WTC11 (cell line): ENCODE data around the gene VWA5B1. TPM values are rescaled to one million over a fixed set of nuclear protein-coding genes. Genes with fewer than 3 reads are reported as not detected.

Experiments
- ATAC-seq: fragments of 200-7000 bp; cut with Tn5 transposase; 2 replicates; pipeline ENCODE4 v1.10.0; 2021; ENCODE audit warnings: mild to moderate bottlenecking, moderate library complexity
- CTCF ChIA-PET: fragments of 300-600 bp; sonication (Branson Sonifier 250); formaldehyde crosslinking; loops from one replicate; lab custom pipeline; 2021; ENCODE audit warnings: antibody characterized with exemption; lab: Charles Lee
- POLR2A ChIA-PET: fragments of 350-600 bp; sonication (Branson Sonifier 250); formaldehyde crosslinking; loops from one replicate; lab custom pipeline; 2021; ENCODE audit warnings: antibody characterized with exemption; lab: Charles Lee
- DNase-seq: peaks from one replicate; pipeline ENCODE4 v3.0.0; 2021; ENCODE audit warnings: low spot score
- H3K27ac Mint-ChIP-seq: 2 replicates; pipeline ENCODE4 v1.8.0; 2021; ENCODE audit warnings: mixed read lengths
- H3K27me3 Mint-ChIP-seq: 2 replicates; pipeline ENCODE4 v1.8.0; 2021; ENCODE audit warnings: low read depth, mild to moderate bottlenecking, moderate library complexity, mixed read lengths
- H3K36me3 Mint-ChIP-seq: 2 replicates; pipeline ENCODE4 v1.8.0; 2021; ENCODE audit warnings: mixed read lengths
- H3K4me1 Mint-ChIP-seq: 2 replicates; pipeline ENCODE4 v1.8.0; 2022; ENCODE audit warnings: mixed read lengths
- H3K4me3 Mint-ChIP-seq: 2 replicates; pipeline ENCODE4 v1.8.0; 2021; ENCODE audit warnings: mild to moderate bottlenecking, moderate library complexity, mixed read lengths
- H3K9me3 Mint-ChIP-seq: 2 replicates; pipeline ENCODE4 v1.8.0; 2021; ENCODE audit warnings: mixed read lengths
- AR ChIP-seq: fragments of 250-450 bp; sonication (Bioruptor Pico); IDR thresholded peaks from 2 replicates; pipeline ENCODE4 v1.9.0; 2021; ENCODE audit warnings: mild to moderate bottlenecking
- GTF2I ChIP-seq: fragments of 250-450 bp; sonication (Bioruptor Pico); conservative IDR thresholded peaks from 2 replicates; pipeline ENCODE4 v1.4.0; 2021; ENCODE audit warnings: mild to moderate bottlenecking
- NFATC4 ChIP-seq: fragments of 250-450 bp; sonication (Bioruptor Pico); IDR thresholded peaks from 2 replicates; pipeline ENCODE4 v1.9.0; 2021; ENCODE audit warnings: mild to moderate bottlenecking
- OVOL2 ChIP-seq: fragments of 250-450 bp; sonication (Bioruptor Pico); IDR thresholded peaks from 2 replicates; pipeline ENCODE4 v1.9.0; 2021; ENCODE audit warnings: mild to moderate bottlenecking, borderline replicate concordance
- SMAD4 ChIP-seq: sonication (generic); formaldehyde crosslinking; IDR thresholded peaks from 2 replicates; pipeline ENCODE4 v1.8.0; 2022; ENCODE audit warnings: mild to moderate bottlenecking, missing genetic modification reagents
- SOX15 ChIP-seq: fragments of 250-450 bp; sonication (Bioruptor Pico); IDR thresholded peaks from 2 replicates; pipeline ENCODE4 v1.9.0; 2021; ENCODE audit warnings: mild to moderate bottlenecking
- SP1 ChIP-seq: sonication (generic); formaldehyde crosslinking; conservative IDR thresholded peaks from 2 replicates; pipeline ENCODE4 v1.8.1; 2022; ENCODE audit warnings: missing genetic modification reagents
- TEAD1 ChIP-seq: sonication (generic); formaldehyde crosslinking; IDR thresholded peaks from 2 replicates; pipeline ENCODE4 v1.8.0; 2022; ENCODE audit warnings: mild to moderate bottlenecking, missing genetic modification reagents
- TP53 ChIP-seq: sonication (generic); formaldehyde crosslinking; IDR thresholded peaks from 2 replicates; pipeline ENCODE4 v1.8.1; 2023; ENCODE audit warnings: mild to moderate bottlenecking, missing genetic modification reagents
- USF2 ChIP-seq: sonication (generic); formaldehyde crosslinking; IDR thresholded peaks from 2 replicates; pipeline ENCODE4 v1.8.1; 2023; ENCODE audit warnings: mild to moderate bottlenecking, missing genetic modification reagents, moderate library complexity
- ZMAT4 ChIP-seq: fragments of 250-450 bp; sonication (Bioruptor Pico); IDR thresholded peaks from 2 replicates; pipeline ENCODE4 v1.9.0; 2021; ENCODE audit warnings: mild to moderate bottlenecking
- ZNF423 ChIP-seq: fragments of 250-450 bp; sonication (Bioruptor Pico); IDR thresholded peaks from 2 replicates; pipeline ENCODE4 v2.1.2; 2022; ENCODE audit warnings: mild to moderate bottlenecking, moderate library complexity
- total RNA-seq: library from RNA; stranded (reverse); gene quantifications from 3 replicates; pipeline ENCODE4 v1.2.3, GENCODE V29; 2021
- TF ChIP-seq, protein P1 (sequence below): fragments of 250-450 bp; sonication (Bioruptor Pico); IDR thresholded peaks from 2 replicates; pipeline ENCODE4 v2.1.2; 2022; ENCODE audit warnings: mild to moderate bottlenecking, moderate library complexity
- TF ChIP-seq, protein P2 (sequence below): sonication (generic); formaldehyde crosslinking; IDR thresholded peaks from 2 replicates; pipeline ENCODE4 v1.8.0; 2022; ENCODE audit warnings: mild to moderate bottlenecking, missing genetic modification reagents
- TF ChIP-seq, protein P3 (sequence below): sonication (generic); formaldehyde crosslinking; IDR thresholded peaks from 2 replicates; pipeline ENCODE4 v1.8.0; 2023; ENCODE audit warnings: mild to moderate bottlenecking, missing genetic modification reagents
- TF ChIP-seq, protein P4 (sequence below): fragments of 250-450 bp; sonication (Bioruptor Pico); conservative IDR thresholded peaks from 2 replicates; pipeline ENCODE4 v1.9.0; 2021; ENCODE audit warnings: mild to moderate bottlenecking
- TF ChIP-seq, protein P5 (sequence below): sonication (generic); formaldehyde crosslinking; IDR thresholded peaks from 2 replicates; pipeline ENCODE4 v1.8.0; 2022; ENCODE audit warnings: missing genetic modification reagents
- TF ChIP-seq, protein P6 (sequence below): sonication (generic); formaldehyde crosslinking; conservative IDR thresholded peaks from 2 replicates; pipeline ENCODE4 v1.8.1; 2022; ENCODE audit warnings: mild to moderate bottlenecking, missing genetic modification reagents

The VWA5B1 gene
- total RNA-seq, 1 experiment from 2014 or later = 1.5 TPM

DNA sequence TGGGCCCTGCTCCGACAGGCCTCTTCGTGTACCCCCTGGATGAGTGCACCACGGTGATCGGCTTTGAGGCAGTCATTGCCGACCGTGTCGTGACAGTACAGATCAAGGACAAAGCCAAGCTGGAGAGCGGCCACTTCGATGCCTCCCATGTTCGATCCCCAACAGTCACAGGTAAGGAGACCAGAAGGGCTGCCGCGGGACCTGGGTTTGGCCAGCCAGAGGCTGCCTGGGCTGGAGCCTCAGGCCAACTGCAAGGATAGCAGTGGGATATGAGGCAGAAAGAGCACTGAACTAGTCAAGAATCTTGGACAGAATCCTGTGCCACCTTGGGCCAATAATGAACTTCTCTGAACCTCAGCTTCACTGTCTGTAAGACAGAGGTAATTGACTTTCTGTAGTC is 22.1 kb downstream of the VWA5B1 start (continued):
- TF ChIP-seq, protein P1, sequence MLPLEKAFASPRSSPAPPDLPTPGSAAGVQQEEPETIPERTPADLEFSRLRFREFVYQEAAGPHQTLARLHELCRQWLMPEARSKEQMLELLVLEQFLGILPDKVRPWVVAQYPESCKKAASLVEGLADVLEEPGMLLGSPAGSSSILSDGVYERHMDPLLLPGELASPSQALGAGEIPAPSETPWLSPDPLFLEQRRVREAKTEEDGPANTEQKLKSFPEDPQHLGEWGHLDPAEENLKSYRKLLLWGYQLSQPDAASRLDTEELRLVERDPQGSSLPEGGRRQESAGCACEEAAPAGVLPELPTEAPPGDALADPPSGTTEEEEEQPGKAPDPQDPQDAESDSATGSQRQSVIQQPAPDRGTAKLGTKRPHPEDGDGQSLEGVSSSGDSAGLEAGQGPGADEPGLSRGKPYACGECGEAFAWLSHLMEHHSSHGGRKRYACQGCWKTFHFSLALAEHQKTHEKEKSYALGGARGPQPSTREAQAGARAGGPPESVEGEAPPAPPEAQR (CRISPR knock-in tag) = no peak
- TF ChIP-seq, protein P2, sequence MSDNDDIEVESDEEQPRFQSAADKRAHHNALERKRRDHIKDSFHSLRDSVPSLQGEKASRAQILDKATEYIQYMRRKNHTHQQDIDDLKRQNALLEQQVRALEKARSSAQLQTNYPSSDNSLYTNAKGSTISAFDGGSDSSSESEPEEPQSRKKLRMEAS = no peak
- TF ChIP-seq AR (CRISPR knock-in tag) (no peak), NFATC4 (CRISPR knock-in tag) (no peak)
- TF ChIP-seq, protein P3, sequence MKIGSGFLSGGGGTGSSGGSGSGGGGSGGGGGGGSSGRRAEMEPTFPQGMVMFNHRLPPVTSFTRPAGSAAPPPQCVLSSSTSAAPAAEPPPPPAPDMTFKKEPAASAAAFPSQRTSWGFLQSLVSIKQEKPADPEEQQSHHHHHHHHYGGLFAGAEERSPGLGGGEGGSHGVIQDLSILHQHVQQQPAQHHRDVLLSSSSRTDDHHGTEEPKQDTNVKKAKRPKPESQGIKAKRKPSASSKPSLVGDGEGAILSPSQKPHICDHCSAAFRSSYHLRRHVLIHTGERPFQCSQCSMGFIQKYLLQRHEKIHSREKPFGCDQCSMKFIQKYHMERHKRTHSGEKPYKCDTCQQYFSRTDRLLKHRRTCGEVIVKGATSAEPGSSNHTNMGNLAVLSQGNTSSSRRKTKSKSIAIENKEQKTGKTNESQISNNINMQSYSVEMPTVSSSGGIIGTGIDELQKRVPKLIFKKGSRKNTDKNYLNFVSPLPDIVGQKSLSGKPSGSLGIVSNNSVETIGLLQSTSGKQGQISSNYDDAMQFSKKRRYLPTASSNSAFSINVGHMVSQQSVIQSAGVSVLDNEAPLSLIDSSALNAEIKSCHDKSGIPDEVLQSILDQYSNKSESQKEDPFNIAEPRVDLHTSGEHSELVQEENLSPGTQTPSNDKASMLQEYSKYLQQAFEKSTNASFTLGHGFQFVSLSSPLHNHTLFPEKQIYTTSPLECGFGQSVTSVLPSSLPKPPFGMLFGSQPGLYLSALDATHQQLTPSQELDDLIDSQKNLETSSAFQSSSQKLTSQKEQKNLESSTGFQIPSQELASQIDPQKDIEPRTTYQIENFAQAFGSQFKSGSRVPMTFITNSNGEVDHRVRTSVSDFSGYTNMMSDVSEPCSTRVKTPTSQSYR = no peak
- TF ChIP-seq, protein P4, sequence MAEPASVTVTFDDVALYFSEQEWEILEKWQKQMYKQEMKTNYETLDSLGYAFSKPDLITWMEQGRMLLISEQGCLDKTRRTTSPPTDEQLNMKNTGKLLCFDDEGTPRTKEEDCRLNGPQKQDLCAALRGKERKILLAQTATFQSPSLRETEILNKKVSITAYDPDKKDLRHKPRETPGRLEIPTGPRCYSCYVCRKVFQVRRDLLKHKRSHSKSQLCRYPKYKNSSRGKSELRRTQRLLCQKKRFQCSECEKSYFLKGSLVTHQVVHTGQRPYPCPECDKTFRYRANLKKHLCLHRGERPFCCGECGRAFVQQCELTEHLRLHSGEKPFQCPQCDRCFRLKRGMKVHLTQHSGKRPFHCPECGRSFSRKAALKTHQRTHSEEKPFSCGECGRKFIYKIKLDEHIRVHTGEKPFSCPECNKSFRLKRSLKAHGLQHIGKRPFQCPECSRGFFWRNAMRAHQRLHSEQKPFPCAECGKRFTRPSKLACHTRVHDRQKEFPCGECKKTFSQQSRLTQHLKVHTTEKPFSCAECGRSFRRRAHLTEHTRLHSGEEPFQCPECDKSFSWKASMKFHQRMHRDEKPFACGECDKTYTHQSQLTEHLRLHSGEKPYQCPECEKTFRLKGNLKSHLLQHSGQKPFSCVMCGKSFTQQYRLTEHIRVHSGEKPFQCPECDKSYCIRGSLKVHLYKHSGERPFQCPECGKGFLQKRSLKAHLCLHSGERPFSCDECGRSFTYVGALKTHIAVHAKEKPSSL = no peak

GRCh38 chr1:20317471-20317870 is 26.8 kb downstream of the VWA5B1 start:
- DNase-seq = no peak
- ChIA-PET CTCF (interaction anchor here (0.6 to 1.2 kb wide), 5 partner anchors 16 to 138 kb away, joined by 3 to 6 read pairs (median 4); no protein-coding TSS in a partner anchor), POLR2A (no interaction called here)
- Mint-ChIP-seq H3K9me3 (no peaks in the 10 kb centered on the region), H3K36me3 (no peaks in the 10 kb centered on the region), H3K4me3 (no peak overlapping the region), H3K27ac (no peak overlapping the region), H3K4me1 (peaks cover 7% of the 10 kb centered on the region), H3K27me3 (no peaks in the 10 kb centered on the region; the same call in 1 of the 2 replicates)
- no peak for ATAC-seq
- TF ChIP-seq SOX15 (CRISPR knock-in tag) (no peak), SMAD4 (CRISPR knock-in tag) (no peak), USF2 (CRISPR knock-in tag) (no peak), TEAD1 (CRISPR knock-in tag) (no peak), SP1 (CRISPR knock-in tag) (no peak), GTF2I (no peak), ZNF423 (CRISPR knock-in tag) (no peak), TP53 (CRISPR knock-in tag) (no peak), ZMAT4 (CRISPR knock-in tag) (no peak), OVOL2 (CRISPR knock-in tag) (no peak)
- TF ChIP-seq, protein P5, sequence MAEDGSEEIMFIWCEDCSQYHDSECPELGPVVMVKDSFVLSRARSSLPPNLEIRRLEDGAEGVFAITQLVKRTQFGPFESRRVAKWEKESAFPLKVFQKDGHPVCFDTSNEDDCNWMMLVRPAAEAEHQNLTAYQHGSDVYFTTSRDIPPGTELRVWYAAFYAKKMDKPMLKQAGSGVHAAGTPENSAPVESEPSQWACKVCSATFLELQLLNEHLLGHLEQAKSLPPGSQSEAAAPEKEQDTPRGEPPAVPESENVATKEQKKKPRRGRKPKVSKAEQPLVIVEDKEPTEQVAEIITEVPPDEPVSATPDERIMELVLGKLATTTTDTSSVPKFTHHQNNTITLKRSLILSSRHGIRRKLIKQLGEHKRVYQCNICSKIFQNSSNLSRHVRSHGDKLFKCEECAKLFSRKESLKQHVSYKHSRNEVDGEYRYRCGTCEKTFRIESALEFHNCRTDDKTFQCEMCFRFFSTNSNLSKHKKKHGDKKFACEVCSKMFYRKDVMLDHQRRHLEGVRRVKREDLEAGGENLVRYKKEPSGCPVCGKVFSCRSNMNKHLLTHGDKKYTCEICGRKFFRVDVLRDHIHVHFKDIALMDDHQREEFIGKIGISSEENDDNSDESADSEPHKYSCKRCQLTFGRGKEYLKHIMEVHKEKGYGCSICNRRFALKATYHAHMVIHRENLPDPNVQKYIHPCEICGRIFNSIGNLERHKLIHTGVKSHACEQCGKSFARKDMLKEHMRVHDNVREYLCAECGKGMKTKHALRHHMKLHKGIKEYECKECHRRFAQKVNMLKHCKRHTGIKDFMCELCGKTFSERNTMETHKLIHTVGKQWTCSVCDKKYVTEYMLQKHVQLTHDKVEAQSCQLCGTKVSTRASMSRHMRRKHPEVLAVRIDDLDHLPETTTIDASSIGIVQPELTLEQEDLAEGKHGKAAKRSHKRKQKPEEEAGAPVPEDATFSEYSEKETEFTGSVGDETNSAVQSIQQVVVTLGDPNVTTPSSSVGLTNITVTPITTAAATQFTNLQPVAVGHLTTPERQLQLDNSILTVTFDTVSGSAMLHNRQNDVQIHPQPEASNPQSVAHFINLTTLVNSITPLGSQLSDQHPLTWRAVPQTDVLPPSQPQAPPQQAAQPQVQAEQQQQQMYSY (CRISPR knock-in tag) = no peak
- TF ChIP-seq, protein P1 (CRISPR knock-in tag) = no peak
- TF ChIP-seq, protein P6, sequence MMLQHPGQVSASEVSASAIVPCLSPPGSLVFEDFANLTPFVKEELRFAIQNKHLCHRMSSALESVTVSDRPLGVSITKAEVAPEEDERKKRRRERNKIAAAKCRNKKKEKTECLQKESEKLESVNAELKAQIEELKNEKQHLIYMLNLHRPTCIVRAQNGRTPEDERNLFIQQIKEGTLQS (CRISPR knock-in tag) = no peak
